GM12878 (cell line): ENCODE measurements around the gene CACNA1I. TPM values are rescaled to one million over a fixed set of nuclear protein-coding genes. Genes with fewer than 3 reads are reported as not detected.

Source experiments
- ASH2L ChIP-seq: fragments of 300-600, 200-600 bp; sonication (generic); IDR thresholded peaks from 2 replicates; pipeline ENCODE4 v1.6.1; 2017; ENCODE audit warnings: low read depth, mild to moderate bottlenecking, borderline replicate concordance
- IRF4 ChIP-seq: IDR thresholded peaks from 2 replicates; pipeline ENCODE4 v1.6.1; 2011; ENCODE audit warnings: low read depth, low read length
- NBN ChIP-seq: fragments of 450-650 bp; IDR thresholded peaks from 2 replicates; pipeline ENCODE4 v1.6.1; 2016
- RCOR1 ChIP-seq: conservative IDR thresholded peaks from 2 replicates; pipeline ENCODE4 v1.6.1; 2012; ENCODE audit warnings: low read depth, low read length, improper control_type of control experiment
- SREBF2 ChIP-seq: IDR thresholded peaks from 2 replicates; pipeline ENCODE4 v1.6.1; 2012; ENCODE audit warnings: mild to moderate bottlenecking, low read length
- ZBTB40 ChIP-seq: fragments of 450-650 bp; IDR thresholded peaks from 2 replicates; pipeline ENCODE4 v1.6.1; 2016; ENCODE audit warnings: mild to moderate bottlenecking, moderate library complexity, borderline replicate concordance
- polyA plus RNA-seq, 11 experiments: library from polyadenylated mRNA; depleted of rRNA in 4 of 11; unstranded in 6 of 11; stranded (reverse) in 5 of 11; fragments of >200 nt; fragmentation: Nextera tagmentation in 4 of 11; fragmentation: Illumina TruSeq in 1 of 11; extraction: Ambion mirVana in 4 of 11; extraction: Trizol in 1 of 11; gene quantifications; 1 replicate in 1 of 11; 2 replicates in 10 of 11; pipeline versions ENCODE4 v1.2.1 to v1.2.3, GENCODE V29; 2011 to 2016; ENCODE audit warnings: inconsistent platforms in 2 of 11, missing spikeins in 2 of 11, low read depth in 1 of 11
- total RNA-seq, 4 experiments: library from RNA; depleted of rRNA in 3 of 4; stranded (reverse); fragments of >200 nt in 3 of 4; fragmentation: Illumina TruSeq in 1 of 4; extraction: Trizol in 1 of 4; gene quantifications; 2 replicates each; pipeline versions ENCODE4 v1.2.1 to v1.2.3, GENCODE V29; 2013 to 2021
- TF ChIP-seq, protein P1 (sequence below): fragments of 450-650 bp; conservative IDR thresholded peaks from 2 replicates; pipeline ENCODE4 v1.6.1; 2017; ENCODE audit warnings: mild to moderate bottlenecking, moderate library complexity
- TF ChIP-seq, protein P2 (sequence below): fragments of 450-650 bp; IDR thresholded peaks from 2 replicates; pipeline ENCODE4 v1.6.1; 2017; ENCODE audit warnings: antibody characterized with exemption, mild to moderate bottlenecking, moderate library complexity

Gene CACNA1I
- total and polyA plus RNA-seq, 10 of the 15 experiments (the other 5 are each of a cell fraction or from before 2014, with no cell fraction given): 0.01 to 0.03 TPM; not detected in 8

- TF ChIP-seq, protein P1, sequence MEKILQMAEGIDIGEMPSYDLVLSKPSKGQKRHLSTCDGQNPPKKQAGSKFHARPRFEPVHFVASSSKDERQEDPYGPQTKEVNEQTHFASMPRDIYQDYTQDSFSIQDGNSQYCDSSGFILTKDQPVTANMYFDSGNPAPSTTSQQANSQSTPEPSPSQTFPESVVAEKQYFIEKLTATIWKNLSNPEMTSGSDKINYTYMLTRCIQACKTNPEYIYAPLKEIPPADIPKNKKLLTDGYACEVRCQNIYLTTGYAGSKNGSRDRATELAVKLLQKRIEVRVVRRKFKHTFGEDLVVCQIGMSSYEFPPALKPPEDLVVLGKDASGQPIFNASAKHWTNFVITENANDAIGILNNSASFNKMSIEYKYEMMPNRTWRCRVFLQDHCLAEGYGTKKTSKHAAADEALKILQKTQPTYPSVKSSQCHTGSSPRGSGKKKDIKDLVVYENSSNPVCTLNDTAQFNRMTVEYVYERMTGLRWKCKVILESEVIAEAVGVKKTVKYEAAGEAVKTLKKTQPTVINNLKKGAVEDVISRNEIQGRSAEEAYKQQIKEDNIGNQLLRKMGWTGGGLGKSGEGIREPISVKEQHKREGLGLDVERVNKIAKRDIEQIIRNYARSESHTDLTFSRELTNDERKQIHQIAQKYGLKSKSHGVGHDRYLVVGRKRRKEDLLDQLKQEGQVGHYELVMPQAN: no peak
- TF ChIP-seq SREBF2 (no peak), NBN (no peak), RCOR1 (no peak), ASH2L (no peak), ZBTB40 (no peak), IRF4 (no peak)
- TF ChIP-seq, protein P2, sequence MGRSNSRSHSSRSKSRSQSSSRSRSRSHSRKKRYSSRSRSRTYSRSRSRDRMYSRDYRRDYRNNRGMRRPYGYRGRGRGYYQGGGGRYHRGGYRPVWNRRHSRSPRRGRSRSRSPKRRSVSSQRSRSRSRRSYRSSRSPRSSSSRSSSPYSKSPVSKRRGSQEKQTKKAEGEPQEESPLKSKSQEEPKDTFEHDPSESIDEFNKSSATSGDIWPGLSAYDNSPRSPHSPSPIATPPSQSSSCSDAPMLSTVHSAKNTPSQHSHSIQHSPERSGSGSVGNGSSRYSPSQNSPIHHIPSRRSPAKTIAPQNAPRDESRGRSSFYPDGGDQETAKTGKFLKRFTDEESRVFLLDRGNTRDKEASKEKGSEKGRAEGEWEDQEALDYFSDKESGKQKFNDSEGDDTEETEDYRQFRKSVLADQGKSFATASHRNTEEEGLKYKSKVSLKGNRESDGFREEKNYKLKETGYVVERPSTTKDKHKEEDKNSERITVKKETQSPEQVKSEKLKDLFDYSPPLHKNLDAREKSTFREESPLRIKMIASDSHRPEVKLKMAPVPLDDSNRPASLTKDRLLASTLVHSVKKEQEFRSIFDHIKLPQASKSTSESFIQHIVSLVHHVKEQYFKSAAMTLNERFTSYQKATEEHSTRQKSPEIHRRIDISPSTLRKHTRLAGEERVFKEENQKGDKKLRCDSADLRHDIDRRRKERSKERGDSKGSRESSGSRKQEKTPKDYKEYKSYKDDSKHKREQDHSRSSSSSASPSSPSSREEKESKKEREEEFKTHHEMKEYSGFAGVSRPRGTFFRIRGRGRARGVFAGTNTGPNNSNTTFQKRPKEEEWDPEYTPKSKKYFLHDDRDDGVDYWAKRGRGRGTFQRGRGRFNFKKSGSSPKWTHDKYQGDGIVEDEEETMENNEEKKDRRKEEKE: no peak
Measured at GRCh38 chr22:39686178-39686620, 115.6 kb downstream of the CACNA1I start (continued).
